Measurements from ENCODE around the gene PROM2.

The PROM2 gene

DNA sequence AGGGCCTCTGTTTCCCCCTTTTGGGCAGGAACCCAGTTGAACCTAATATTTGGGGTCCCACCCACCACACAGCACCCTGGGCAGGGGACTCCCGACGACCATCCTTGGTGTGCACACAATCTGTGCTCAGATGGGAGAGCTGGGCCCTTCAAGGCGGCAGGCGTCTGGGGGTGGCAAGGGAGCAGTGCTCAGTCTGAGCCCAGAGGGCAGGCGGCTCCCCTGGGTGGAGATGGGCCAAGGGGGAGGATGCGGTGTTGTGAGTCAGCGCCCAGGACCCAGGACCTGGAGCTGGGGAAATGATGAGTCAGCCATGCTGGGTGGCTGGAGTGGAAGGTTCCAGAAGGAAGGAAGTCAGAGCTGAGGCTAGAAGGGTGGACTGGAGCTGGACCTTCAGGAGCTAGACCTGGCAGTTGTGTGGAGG, 3.8 kb downstream of the PROM2 start:
- no peaks in the 10 kb centered on the region for H3K27me3 ChIP-seq
- peaks cover 0 to 11% (median 0%) of the 10 kb centered on the region in 3 donors for H3K36me3 ChIP-seq
- TF ChIP-seq, protein P1, sequence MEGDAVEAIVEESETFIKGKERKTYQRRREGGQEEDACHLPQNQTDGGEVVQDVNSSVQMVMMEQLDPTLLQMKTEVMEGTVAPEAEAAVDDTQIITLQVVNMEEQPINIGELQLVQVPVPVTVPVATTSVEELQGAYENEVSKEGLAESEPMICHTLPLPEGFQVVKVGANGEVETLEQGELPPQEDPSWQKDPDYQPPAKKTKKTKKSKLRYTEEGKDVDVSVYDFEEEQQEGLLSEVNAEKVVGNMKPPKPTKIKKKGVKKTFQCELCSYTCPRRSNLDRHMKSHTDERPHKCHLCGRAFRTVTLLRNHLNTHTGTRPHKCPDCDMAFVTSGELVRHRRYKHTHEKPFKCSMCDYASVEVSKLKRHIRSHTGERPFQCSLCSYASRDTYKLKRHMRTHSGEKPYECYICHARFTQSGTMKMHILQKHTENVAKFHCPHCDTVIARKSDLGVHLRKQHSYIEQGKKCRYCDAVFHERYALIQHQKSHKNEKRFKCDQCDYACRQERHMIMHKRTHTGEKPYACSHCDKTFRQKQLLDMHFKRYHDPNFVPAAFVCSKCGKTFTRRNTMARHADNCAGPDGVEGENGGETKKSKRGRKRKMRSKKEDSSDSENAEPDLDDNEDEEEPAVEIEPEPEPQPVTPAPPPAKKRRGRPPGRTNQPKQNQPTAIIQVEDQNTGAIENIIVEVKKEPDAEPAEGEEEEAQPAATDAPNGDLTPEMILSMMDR (IDR thresholded peaks at IDR 0.05): no peak
- no peak overlapping the region for H3K4me3 ChIP-seq
- H3K9me3 ChIP-seq: no peaks in the 10 kb centered on the region
- peaks cover 0 to 18% (median 0%) of the 10 kb centered on the region in 4 donors for H3K4me1 ChIP-seq
- DNase-seq: no peak
- intact Hi-C loops (cut with DNase I; ENCODE audit: low total_unique reads): no loop called here
- H3K27ac ChIP-seq: no peak overlapping the region

DNA sequence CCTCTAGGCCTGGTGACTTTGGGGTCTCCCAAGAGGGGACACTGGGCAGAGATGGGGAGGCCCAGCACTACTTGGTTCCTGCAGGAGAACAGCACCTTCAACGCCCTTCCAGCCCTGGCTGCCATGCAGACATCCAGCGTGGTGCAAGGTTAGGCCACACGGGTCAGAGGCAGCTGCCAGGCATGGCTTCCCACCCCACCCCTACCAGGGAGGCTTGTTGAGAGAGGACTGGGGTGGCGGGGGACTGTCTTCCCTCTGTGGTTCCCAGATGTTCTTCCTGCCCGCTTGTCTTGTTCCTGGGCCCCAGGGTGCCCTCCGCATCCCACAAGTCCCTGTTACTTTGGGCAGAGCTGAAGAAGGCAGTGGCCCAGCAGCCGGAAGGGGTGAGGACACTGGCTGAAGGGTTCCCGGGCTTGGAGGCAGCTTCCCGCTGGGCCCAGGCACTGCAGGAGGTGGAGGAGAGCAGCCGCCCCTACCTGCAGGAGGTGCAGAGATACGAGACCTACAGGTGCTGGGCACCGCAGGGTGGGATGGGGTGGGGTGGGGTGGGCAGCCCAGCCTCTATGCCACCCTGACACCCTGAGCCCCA, 4.5 kb downstream of the PROM2 start:
- Histone ChIP-seq H3K4me1 (peaks cover 0 to 18% (median 0%) of the 10 kb centered on the region in 4 donors), H3K4me3 (no peak overlapping the region), H3K36me3 (peaks cover 0 to 11% (median 0%) of the 10 kb centered on the region in 3 donors), H3K27me3 (no peaks in the 10 kb centered on the region), H3K9me3 (no peaks in the 10 kb centered on the region), H3K27ac (no peak overlapping the region)
- DNase-seq: no peak
- TF ChIP-seq, protein P1 (IDR thresholded peaks at IDR 0.05): no peak
- intact Hi-C loops (cut with DNase I; ENCODE audit: low total_unique reads): no loop called here

DNA sequence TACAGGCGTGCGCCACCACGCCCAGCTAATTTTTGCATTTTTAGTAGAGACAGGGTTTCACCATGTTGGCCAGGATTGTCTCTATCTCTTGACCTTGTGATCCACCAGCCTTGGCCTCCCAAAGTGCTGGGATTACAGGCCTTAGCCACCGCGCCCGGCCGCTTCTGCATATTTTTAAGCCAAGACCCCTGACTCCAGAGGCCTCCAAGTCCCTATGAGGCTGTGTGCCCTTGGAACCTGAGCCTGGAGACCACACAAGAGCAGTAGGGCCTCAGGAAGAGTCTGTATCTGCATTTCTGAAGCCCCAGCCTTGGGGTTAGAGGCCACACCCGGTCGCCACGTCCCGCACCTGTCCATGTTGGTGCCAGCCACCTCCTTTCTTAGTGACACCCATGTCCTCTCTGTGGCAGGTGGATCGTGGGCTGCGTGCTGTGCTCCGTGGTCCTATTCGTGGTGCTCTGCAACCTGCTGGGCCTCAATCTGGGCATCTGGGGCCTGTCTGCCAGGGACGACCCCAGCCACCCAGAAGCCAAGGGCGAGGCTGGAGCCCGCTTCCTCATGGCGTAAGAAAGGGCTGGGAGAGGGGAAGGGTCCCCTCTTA, 5.3 kb downstream of the PROM2 start:
- no peak overlapping the region for H3K27ac ChIP-seq
- H3K4me1 ChIP-seq: peaks cover 0 to 18% (median 0%) of the 10 kb centered on the region in 4 donors
- H3K36me3 ChIP-seq: peaks cover 0 to 11% (median 0%) of the 10 kb centered on the region in 3 donors
- DNase-seq: no peak
- H3K4me3 ChIP-seq: no peak overlapping the region
- H3K27me3 ChIP-seq: no peaks in the 10 kb centered on the region
- H3K9me3 ChIP-seq: no peaks in the 10 kb centered on the region
- TF ChIP-seq, protein P1 (IDR thresholded peaks at IDR 0.05): no peak
- intact Hi-C loops (cut with DNase I; ENCODE audit: low total_unique reads): no loop called here

DNA sequence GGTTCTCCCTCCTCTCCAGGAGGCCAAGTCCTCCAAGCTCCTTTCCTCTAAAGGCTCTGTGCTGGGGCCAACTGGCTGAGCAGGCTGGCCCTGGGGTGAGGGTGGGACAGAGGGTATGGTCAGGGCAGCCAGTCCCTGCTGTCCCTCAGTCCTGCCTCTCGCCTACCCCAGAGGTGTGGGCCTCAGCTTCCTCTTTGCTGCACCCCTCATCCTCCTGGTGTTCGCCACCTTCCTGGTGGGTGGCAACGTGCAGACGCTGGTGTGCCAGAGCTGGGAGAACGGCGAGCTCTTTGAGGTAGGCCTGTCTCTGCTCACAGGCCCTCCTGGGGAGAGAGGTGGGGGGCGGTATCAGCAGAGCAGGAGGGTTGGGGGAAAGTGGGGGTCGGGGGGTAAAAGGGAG, 6.8 kb downstream of the PROM2 start:
- no peak overlapping the region for H3K27ac ChIP-seq
- H3K4me3 ChIP-seq: no peak overlapping the region
- no peaks in the 10 kb centered on the region for H3K27me3 ChIP-seq
- H3K9me3 ChIP-seq: no peaks in the 10 kb centered on the region
- intact Hi-C loops (cut with DNase I; ENCODE audit: low total_unique reads): no loop called here
- H3K36me3 ChIP-seq: peaks cover 0 to 20% (median 0%) of the 10 kb centered on the region in 3 donors
- peaks cover 0 to 18% (median 0%) of the 10 kb centered on the region in 4 donors for H3K4me1 ChIP-seq
- TF ChIP-seq, protein P1 (IDR thresholded peaks at IDR 0.05): no peak
- no peak for DNase-seq

DNA sequence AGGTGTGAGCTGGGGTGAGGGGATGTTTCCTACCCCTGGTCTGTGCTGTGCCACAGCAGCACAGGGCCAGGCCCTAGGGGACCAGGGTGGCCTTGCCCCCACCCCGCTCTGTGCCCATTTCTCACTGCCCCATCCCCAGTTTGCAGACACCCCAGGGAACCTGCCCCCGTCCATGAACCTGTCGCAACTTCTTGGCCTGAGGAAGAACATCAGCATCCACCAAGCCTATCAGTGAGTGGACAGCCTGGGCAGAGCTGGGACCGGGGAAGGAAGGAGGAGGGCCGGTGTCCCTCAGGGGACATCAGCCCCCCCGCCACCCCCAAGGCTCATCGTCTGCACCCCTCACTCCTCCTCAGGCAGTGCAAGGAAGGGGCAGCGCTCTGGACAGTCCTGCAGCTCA, 7.5 kb downstream of the PROM2 start:
- DNase-seq: no peak
- no peaks in the 10 kb centered on the region for H3K27me3 ChIP-seq
- no peak overlapping the region for H3K27ac ChIP-seq
- H3K9me3 ChIP-seq: no peaks in the 10 kb centered on the region
- H3K4me3 ChIP-seq: no peak overlapping the region
- peaks cover 0 to 12% (median 0%) of the 10 kb centered on the region in 4 donors for H3K4me1 ChIP-seq
- intact Hi-C loops (cut with DNase I; ENCODE audit: low total_unique reads): no loop called here
- TF ChIP-seq, protein P1 (IDR thresholded peaks at IDR 0.05): no peak
- H3K36me3 ChIP-seq: peaks cover 0 to 22% (median 0%) of the 10 kb centered on the region in 3 donors
